Mucosa of descending colon (tissue), 3 donors: ENCODE results near the gene CFAP20DC. TPM values are rescaled to one million over a fixed set of nuclear protein-coding genes. Genes with fewer than 3 reads are reported as not detected.

Experiments used
- ATAC-seq: fragments of 200-7000 bp; cut with Tn5 transposase; one replicate; pipeline ENCODE4 v1.9.1; 2020; ENCODE audit warnings: mild to moderate bottlenecking, moderate library complexity
- DNase-seq, 3 donors: peaks; one replicate each; pipeline ENCODE4 v3.0.0-alpha.2; 2020
- H3K36me3 ChIP-seq: fragments of 200-600 bp; one replicate; pipeline ENCODE4 v1.8.0; 2021; ENCODE audit warnings: low read depth, mild to moderate bottlenecking
- H3K4me1 ChIP-seq: fragments of 200-600 bp; one replicate; pipeline ENCODE4 v1.8.0; 2021; ENCODE audit warnings: low read depth, mild to moderate bottlenecking
- H3K4me3 ChIP-seq: fragments of 200-600 bp; one replicate; pipeline ENCODE4 v1.8.0; 2021; ENCODE audit warnings: mild to moderate bottlenecking
- H3K9me3 ChIP-seq: fragments of 200-600 bp; one replicate; pipeline ENCODE4 v1.8.0; 2021; ENCODE audit warnings: mild to moderate bottlenecking
- intact Hi-C, 2 donors: fragments of 100-400 bp; cut with DNase I in 1 of 2; cut with micrococcal nuclease in 1 of 2; formaldehyde crosslinking; loops; one replicate each; pipeline versions ENCODE4 v1.11.0 to v1.11.1; 2022; cut with DNase I, micrococcal nuclease
- total RNA-seq, 3 donors: library from RNA; stranded (reverse); fragmentation: NEBNext Ultra II Directional in 2 of 3; extraction: Animal tissue kit (Norgen Biotek cat#: 25700) in 2 of 3; gene quantifications; one replicate each; pipeline versions ENCODE4 v1.2.1 to v1.2.4, GENCODE V29; 2021 to 2023
- TF ChIP-seq, protein P1 (sequence below): fragments of 200-600 bp; IDR thresholded peaks from one replicate; pipeline ENCODE4 v1.8.0; 2022; ENCODE audit warnings: antibody characterized with exemption, mild to moderate bottlenecking
- donor health status: DM: no; HTN: no; CAD: no; lungs with moderate emphysema.
- donor health status: DM: no; HTN: no; CAD: no.
- donor health status: DM: no; HTN: yes; CAD: no.

CFAP20DC gene
- total RNA-seq, 3 donors from 2014 or later, result 0.49 to 1.0 (median 0.57) TPM

DNA sequence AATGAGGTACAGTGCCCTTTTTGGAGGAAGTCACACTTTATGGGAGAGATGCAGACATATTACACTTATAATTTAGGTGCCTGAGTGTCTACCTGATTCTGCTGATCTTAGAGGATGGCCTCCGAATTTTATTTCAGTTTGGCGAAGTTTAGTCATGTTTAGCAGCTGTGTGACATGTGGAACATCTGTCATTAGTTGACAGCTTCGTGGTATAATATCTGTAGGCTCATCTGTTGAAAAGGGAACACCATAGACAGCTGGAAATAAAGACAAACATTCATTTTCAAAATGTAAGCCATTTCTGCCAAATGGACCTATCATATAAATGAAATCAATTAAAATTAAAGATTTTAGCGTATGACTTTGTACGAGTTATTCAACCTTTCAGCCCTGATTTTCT is 165.4 kb downstream of the CFAP20DC start:
- no peak for ATAC-seq
- H3K4me1 ChIP-seq, result no peaks in the 10 kb centered on the region
- intact Hi-C loops, result no loop called here

GRCh38 chr3:58880182-58880581 is 169.6 kb downstream of the CFAP20DC start:
- Histone ChIP-seq H3K36me3 (no peaks in the 10 kb centered on the region), H3K4me3 (no peak overlapping the region), H3K9me3 (no peaks in the 10 kb centered on the region), H3K4me1 (no peaks in the 10 kb centered on the region)
- ATAC-seq (no peak), DNase-seq (no peak)
- TF ChIP-seq, protein P1, sequence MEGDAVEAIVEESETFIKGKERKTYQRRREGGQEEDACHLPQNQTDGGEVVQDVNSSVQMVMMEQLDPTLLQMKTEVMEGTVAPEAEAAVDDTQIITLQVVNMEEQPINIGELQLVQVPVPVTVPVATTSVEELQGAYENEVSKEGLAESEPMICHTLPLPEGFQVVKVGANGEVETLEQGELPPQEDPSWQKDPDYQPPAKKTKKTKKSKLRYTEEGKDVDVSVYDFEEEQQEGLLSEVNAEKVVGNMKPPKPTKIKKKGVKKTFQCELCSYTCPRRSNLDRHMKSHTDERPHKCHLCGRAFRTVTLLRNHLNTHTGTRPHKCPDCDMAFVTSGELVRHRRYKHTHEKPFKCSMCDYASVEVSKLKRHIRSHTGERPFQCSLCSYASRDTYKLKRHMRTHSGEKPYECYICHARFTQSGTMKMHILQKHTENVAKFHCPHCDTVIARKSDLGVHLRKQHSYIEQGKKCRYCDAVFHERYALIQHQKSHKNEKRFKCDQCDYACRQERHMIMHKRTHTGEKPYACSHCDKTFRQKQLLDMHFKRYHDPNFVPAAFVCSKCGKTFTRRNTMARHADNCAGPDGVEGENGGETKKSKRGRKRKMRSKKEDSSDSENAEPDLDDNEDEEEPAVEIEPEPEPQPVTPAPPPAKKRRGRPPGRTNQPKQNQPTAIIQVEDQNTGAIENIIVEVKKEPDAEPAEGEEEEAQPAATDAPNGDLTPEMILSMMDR, result no peak
- intact Hi-C loops, result no loop called here

More for the DNA sequence above, 165.4 kb downstream of the CFAP20DC start:
- Histone ChIP-seq H3K9me3 (no peaks in the 10 kb centered on the region), H3K36me3 (no peaks in the 10 kb centered on the region), H3K4me3 (no peak overlapping the region)
- TF ChIP-seq, protein P1, result no peak
- no peak for DNase-seq

DNA sequence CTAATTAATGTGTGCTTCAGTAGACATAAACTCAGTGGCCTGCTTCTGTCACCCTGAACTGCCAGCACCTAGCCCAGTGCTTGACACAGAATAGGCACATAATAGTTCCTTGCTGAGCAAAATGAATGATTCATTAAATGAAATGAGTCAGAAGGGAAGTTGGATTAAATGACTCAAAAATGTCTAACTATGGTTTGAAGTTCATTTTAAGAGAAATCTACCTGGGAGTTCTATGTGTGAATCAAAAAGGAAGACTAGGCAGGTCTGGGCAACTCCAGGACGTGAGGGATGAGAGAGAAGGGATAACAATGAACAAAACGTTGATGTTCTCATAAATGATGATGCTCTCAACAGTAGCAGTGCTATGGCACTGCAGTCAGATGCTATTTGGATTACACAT is 175.0 kb downstream of the CFAP20DC start:
- Histone ChIP-seq H3K4me3 (no peak overlapping the region), H3K4me1 (no peaks in the 10 kb centered on the region), H3K36me3 (no peaks in the 10 kb centered on the region), H3K9me3 (no peaks in the 10 kb centered on the region)
- intact Hi-C loops, result no loop called here
- TF ChIP-seq, protein P1, result no peak
- peak; percentile 54 for ATAC-seq
- DNase-seq, result no peak

GRCh38 chr3:58874248-58874741 is 175.5 kb downstream of the CFAP20DC start:
- no peaks in the 10 kb centered on the region for H3K9me3 ChIP-seq
- H3K36me3 ChIP-seq, result no peaks in the 10 kb centered on the region
- intact Hi-C loops, result no loop called here
- TF ChIP-seq, protein P1, result no peak
- no peak for DNase-seq
- no peaks in the 10 kb centered on the region for H3K4me1 ChIP-seq
- H3K4me3 ChIP-seq, result no peak overlapping the region
- no peak for ATAC-seq

DNA sequence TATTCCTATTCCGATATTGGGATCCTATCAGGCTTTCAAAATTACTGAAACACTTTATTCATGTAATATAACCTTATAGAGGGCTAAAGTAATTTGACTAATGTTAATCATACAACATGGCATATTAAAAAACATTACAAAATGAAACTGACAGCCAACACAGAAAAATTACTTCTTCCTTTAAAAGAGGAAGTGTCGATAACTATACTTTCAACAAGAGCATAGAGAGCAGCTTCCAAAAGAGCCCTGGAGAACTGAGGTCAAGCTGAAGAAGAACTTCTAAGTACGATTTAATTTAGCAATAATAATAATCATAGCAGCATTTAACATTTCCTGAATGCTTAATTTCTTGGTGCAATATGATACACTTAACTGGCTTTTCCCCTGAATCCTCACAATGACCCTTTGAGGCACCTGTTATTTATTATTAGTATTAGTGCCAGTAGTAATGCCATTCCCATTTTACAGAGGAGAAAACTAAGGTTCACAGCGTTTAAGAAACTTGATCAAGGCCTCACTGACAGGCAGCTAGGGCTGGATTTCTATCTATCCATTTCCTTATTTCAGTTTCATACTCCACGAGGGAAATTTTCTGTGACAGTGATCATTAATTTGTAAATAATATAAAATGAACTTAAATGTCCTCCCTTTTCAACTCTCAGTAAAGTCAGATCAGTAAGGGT is 181.6 kb downstream of the CFAP20DC start:
- TF ChIP-seq, protein P1, result no peak
- DNase-seq (no peak), ATAC-seq (no peak)
- Histone ChIP-seq H3K4me1 (no peaks in the 10 kb centered on the region), H3K4me3 (no peak overlapping the region), H3K36me3 (no peaks in the 10 kb centered on the region), H3K9me3 (no peaks in the 10 kb centered on the region)
- intact Hi-C loops, result no loop called here
